Chondrocyte (in vitro differentiated cells): ENCODE measurements around the gene FAM32A. TPM values are rescaled to one million over a fixed set of nuclear protein-coding genes. Genes with fewer than 3 reads are reported as not detected.

Source experiments
- DNase-seq: peaks from one replicate; pipeline ENCODE4 v3.0.0; 2021; ENCODE audit warnings: mixed read lengths, low spot score
- H3K27ac Mint-ChIP-seq: one replicate; pipeline ENCODE4 v1.8.0; 2021; ENCODE audit warnings: mild to moderate bottlenecking, moderate library complexity, mixed read lengths; ENCODE audit not compliant: unreplicated experiment
- H3K27me3 Mint-ChIP-seq: 2 replicates; pipeline ENCODE4 v1.8.0; 2021; ENCODE audit warnings: low read depth, mixed read lengths
- H3K36me3 Mint-ChIP-seq: 2 replicates; pipeline ENCODE4 v1.8.0; 2021; ENCODE audit warnings: low read depth, mixed read lengths
- H3K4me1 Mint-ChIP-seq: 2 replicates; pipeline ENCODE4 v1.8.0; 2021; ENCODE audit warnings: low read depth, mild to moderate bottlenecking, mixed read lengths
- H3K4me3 Mint-ChIP-seq: one replicate; pipeline ENCODE4 v1.8.0; 2021; ENCODE audit warnings: mild to moderate bottlenecking, moderate library complexity, mixed read lengths; ENCODE audit not compliant: unreplicated experiment
- H3K9me3 Mint-ChIP-seq: 2 replicates; pipeline ENCODE4 v1.8.0; 2021; ENCODE audit warnings: low read depth, mixed read lengths
- CTCF ChIP-seq: fragments of 200-600 bp; sonication (generic); IDR thresholded peaks from 2 replicates; pipeline ENCODE4 v1.5.0; 2021; ENCODE audit warnings: antibody characterized with exemption, mild to moderate bottlenecking, moderate library complexity
- total RNA-seq: library from RNA; stranded (reverse); gene quantifications from 3 replicates; pipeline ENCODE4 v1.2.1, GENCODE V29; 2021

The FAM32A gene
- total RNA-seq, 1 donor from 2014 or later = 64.9 TPM

DNA sequence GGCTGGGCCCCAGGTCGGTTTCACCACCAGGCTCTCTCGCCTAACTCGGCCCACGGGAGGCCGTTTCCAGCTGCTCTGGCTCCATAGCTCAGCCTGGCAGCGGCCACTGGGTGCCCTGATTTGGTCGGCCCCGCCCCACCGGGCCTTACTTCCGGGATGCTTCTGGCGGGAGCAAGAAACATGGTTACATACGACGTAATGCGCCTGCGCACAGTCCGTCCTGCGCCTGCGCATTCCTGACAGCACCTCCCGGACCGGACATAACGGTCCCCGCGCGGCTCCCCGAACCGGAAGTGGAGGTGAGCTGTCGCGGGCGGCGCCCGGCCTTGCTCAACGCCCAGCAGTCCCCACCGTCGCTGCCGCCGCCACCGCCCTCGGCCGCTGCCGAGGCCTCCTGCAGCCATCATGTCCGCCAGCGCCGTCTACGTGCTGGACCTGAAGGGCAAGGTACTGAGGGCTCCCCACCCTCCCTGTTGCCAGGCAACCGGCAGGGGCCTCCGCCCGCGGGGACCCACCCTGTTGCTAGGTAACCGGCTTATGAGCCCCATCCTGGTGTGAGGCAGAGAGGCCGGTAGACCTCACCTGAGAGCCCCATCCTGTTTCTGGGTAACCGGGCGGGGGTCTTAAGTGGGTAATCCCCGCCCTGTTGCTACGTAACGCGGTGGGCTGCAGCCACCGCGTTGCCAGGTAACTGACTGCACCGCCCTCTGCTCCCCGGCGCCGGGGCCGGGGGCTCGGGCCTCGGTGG is 12.6 kb downstream of the FAM32A start, which contains the start of gene AP1M1:
Gene AP1M1 (plus strand): TSS at position 290 of the 748 bp plus-strand sequence. CDS start 116 bp downstream, at position 406.
- Mint-ChIP-seq H3K27ac (peak within 1 kb of the TSS; percentile 90), H3K4me1 (peaks cover 28% of the 10 kb centered on the region), H3K36me3 (peaks cover 10% of the 10 kb centered on the region), H3K9me3 (no peaks in the 10 kb centered on the region), H3K27me3 (no peaks in the 10 kb centered on the region), H3K4me3 (peak within 1 kb of the TSS; percentile 85)
- DNase-seq = peak; percentile 98
- TF ChIP-seq CTCF = no peak

- no peak for TF ChIP-seq CTCF
- peak overlapping the region; percentile 85 for H3K4me3 Mint-ChIP-seq
- no peaks in the 10 kb centered on the region for H3K27me3 Mint-ChIP-seq
- H3K27ac Mint-ChIP-seq = peak overlapping the region; percentile 73
- peaks cover 11% of the 10 kb centered on the region for H3K36me3 Mint-ChIP-seq
- no peak for DNase-seq
- no peaks in the 10 kb centered on the region for H3K9me3 Mint-ChIP-seq
- peaks cover 28% of the 10 kb centered on the region for H3K4me1 Mint-ChIP-seq
These were observed 13.1 kb downstream of the FAM32A start for GRCh38 chr19:16198370-16198651.

DNA sequence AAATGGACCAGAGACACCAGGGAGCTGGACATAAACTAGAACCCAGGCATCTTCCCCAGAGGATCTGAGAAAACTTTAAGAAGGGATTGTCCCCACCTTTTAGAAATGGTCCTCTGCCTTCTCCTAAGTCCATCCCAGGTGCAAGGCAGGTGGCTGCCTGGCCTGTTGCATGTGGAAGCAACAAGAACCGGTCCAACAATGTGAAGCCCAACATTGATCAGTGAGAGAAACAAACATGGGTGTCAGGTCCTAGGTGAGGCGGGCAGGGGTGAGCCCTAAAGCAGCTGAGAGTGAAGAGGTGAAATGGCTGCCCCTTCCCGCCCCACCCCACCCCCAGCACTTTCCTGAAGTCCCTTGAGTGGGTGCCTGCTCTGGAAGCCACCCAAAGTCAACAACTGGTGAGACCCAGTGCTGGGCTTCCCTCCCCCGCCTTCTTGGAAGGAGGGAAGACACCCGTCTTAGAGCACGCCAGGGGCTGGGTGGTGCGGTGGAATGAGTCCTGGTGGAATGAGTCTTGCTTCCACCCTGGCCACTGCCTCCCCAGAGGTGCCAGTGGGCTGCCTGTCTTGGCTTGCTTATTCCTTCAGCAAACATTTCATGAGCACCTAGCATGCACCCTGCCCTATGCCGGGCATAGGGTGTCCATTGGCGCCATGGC is 14.2 kb downstream of the FAM32A start:
- Mint-ChIP-seq H3K9me3 (no peaks in the 10 kb centered on the region), H3K36me3 (peaks cover 12% of the 10 kb centered on the region), H3K4me3 (peak overlapping the region; percentile 85), H3K27me3 (no peaks in the 10 kb centered on the region), H3K27ac (no peak overlapping the region), H3K4me1 (peaks cover 28% of the 10 kb centered on the region)
- DNase-seq = no peak
- TF ChIP-seq CTCF = no peak

GRCh38 chr19:16200038-16201010 is 15.1 kb downstream of the FAM32A start:
- no peaks in the 10 kb centered on the region for H3K27me3 Mint-ChIP-seq
- H3K36me3 Mint-ChIP-seq = peaks cover 12% of the 10 kb centered on the region
- no peaks in the 10 kb centered on the region for H3K9me3 Mint-ChIP-seq
- no peak for DNase-seq
- no peak overlapping the region for H3K27ac Mint-ChIP-seq
- no peak overlapping the region for H3K4me3 Mint-ChIP-seq
- peaks cover 28% of the 10 kb centered on the region for H3K4me1 Mint-ChIP-seq
- TF ChIP-seq CTCF = no peak

DNA sequence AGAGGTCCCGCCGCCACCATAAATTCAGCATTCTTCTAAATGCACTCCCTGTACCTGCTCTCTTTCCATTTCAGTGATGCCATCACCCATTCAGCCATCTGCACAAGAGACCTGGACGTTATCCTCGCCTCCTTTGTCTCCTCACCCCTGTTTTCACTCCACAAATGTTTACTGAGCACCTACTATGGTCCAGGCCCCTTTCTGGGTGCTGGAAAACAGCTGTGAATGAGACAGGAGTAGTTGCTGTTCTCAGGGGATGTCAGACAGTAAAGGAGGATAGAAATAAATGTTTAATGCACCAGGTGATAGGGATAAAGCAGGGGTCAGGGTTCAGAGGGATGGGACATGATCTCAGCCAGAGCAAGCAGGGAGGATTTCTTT is 15.8 kb downstream of the FAM32A start:
- no peak for TF ChIP-seq CTCF
- H3K9me3 Mint-ChIP-seq = no peaks in the 10 kb centered on the region
- peak overlapping the region; percentile 56 for H3K27ac Mint-ChIP-seq
- H3K4me1 Mint-ChIP-seq = peaks cover 28% of the 10 kb centered on the region
- no peak overlapping the region for H3K4me3 Mint-ChIP-seq
- DNase-seq = no peak
- peaks cover 12% of the 10 kb centered on the region for H3K36me3 Mint-ChIP-seq
- no peaks in the 10 kb centered on the region for H3K27me3 Mint-ChIP-seq
